Activated T-helper 1 cell treated with anti-CD3 and anti-CD28 coated beads, Interleukin-12 subunit alpha, Interleukin-12 subunit beta, Interleukin-2, Interleukin-4 antibody, amounts not matched to agents 30 ng/mL and 10 ng/mL and 1 ng/mL, durations not matched to agents 14 hours and 24 hours and 36 hours (primary cell): ENCODE data around the gene ARHGAP15. TPM values are rescaled to one million over a fixed set of nuclear protein-coding genes. Genes with fewer than 3 reads are reported as not detected.

ENCODE experiments used
- DNase-seq: peaks from one replicate; pipeline ENCODE4 v3.0.0; 2021; ENCODE audit warnings: low spot score
- H3K27ac Mint-ChIP-seq: one replicate; pipeline ENCODE4 v1.8.0; 2021; ENCODE audit warnings: mild to moderate bottlenecking, mixed read lengths
- H3K27me3 Mint-ChIP-seq: one replicate; pipeline ENCODE4 v1.8.0; 2022; ENCODE audit warnings: mild to moderate bottlenecking, moderate library complexity, mixed read lengths; ENCODE audit not compliant: insufficient read depth
- H3K36me3 Mint-ChIP-seq: one replicate; pipeline ENCODE4 v1.8.0; 2021; ENCODE audit warnings: low read depth, mixed read lengths
- H3K4me1 Mint-ChIP-seq: one replicate; pipeline ENCODE4 v1.8.0; 2021; ENCODE audit warnings: low read depth, mixed read lengths
- H3K4me3 Mint-ChIP-seq: one replicate; pipeline ENCODE4 v1.8.0; 2021; ENCODE audit warnings: mild to moderate bottlenecking, moderate library complexity, mixed read lengths
- H3K9me3 Mint-ChIP-seq: one replicate; pipeline ENCODE4 v1.8.0; 2021; ENCODE audit warnings: mixed read lengths
- intact Hi-C: fragments of 100-400 bp; cut with micrococcal nuclease; formaldehyde crosslinking; loops from one replicate; pipeline ENCODE4 v1.15.1; 2024
- total RNA-seq: library from RNA; stranded (reverse); gene quantifications from 2 replicates; pipeline ENCODE4 v1.2.3, GENCODE V29; 2022

The ARHGAP15 gene
- total RNA-seq, 1 donor from 2014 or later, result 65.3 TPM

GRCh38 chr2:143263066-143263625, 133.9 kb downstream of the ARHGAP15 start:
- peaks cover 64% of the 10 kb centered on the region for H3K4me1 Mint-ChIP-seq
- H3K9me3 Mint-ChIP-seq, result peaks cover 18% of the 10 kb centered on the region
- intact Hi-C loops, result loop anchor here (2.0 to 5.0 kb wide), 2 partner anchors 206 to 1254 kb away; no protein-coding TSS in a partner anchor
- peak overlapping the region; percentile 97 for H3K27ac Mint-ChIP-seq
- DNase-seq, result no peak
- H3K27me3 Mint-ChIP-seq, result no peaks in the 10 kb centered on the region
- peak overlapping the region; percentile 71 for H3K4me3 Mint-ChIP-seq
- peaks cover 26% of the 10 kb centered on the region for H3K36me3 Mint-ChIP-seq

GRCh38 chr2:143264851-143265250, 135.6 kb downstream of the ARHGAP15 start:
- peaks cover 47% of the 10 kb centered on the region for H3K4me1 Mint-ChIP-seq
- intact Hi-C loops, result loop anchor here (5.0 kb wide), 1 partner anchor 1252 kb away; no protein-coding TSS in a partner anchor

GRCh38 chr2:143279672-143280071, 150.5 kb downstream of the ARHGAP15 start:
- H3K27ac Mint-ChIP-seq, result peak overlapping the region; percentile 10
- H3K9me3 Mint-ChIP-seq, result no peaks in the 10 kb centered on the region
- no peaks in the 10 kb centered on the region for H3K27me3 Mint-ChIP-seq
- H3K4me3 Mint-ChIP-seq, result no peak overlapping the region
- intact Hi-C loops, result no loop called here
- H3K36me3 Mint-ChIP-seq, result peaks cover 29% of the 10 kb centered on the region
- DNase-seq, result no peak
- H3K4me1 Mint-ChIP-seq, result peaks cover 59% of the 10 kb centered on the region

More at GRCh38 chr2:143264851-143265250, 135.6 kb downstream of the ARHGAP15 start:
- Mint-ChIP-seq H3K9me3 (peaks cover 18% of the 10 kb centered on the region), H3K27ac (no peak overlapping the region), H3K36me3 (peaks cover 26% of the 10 kb centered on the region), H3K4me3 (no peak overlapping the region), H3K27me3 (no peaks in the 10 kb centered on the region)
- DNase-seq, result no peak

- H3K27me3 Mint-ChIP-seq, result no peaks in the 10 kb centered on the region
- intact Hi-C loops, result no loop called here
- H3K4me3 Mint-ChIP-seq, result no peak overlapping the region
- peaks cover 25% of the 10 kb centered on the region for H3K36me3 Mint-ChIP-seq
- peak overlapping the region; percentile 10 for H3K27ac Mint-ChIP-seq
- peaks cover 59% of the 10 kb centered on the region for H3K4me1 Mint-ChIP-seq
- no peak for DNase-seq
- no peaks in the 10 kb centered on the region for H3K9me3 Mint-ChIP-seq
These were observed 151.0 kb downstream of the ARHGAP15 start for GRCh38 chr2:143280097-143280757.

- no peak overlapping the region for H3K27ac Mint-ChIP-seq
- H3K36me3 Mint-ChIP-seq, result peaks cover 14% of the 10 kb centered on the region
These were observed 153.5 kb downstream of the ARHGAP15 start for GRCh38 chr2:143282684-143283083.

GRCh38 chr2:143284087-143284675, 155.0 kb downstream of the ARHGAP15 start:
- peaks cover 30% of the 10 kb centered on the region for H3K4me1 Mint-ChIP-seq
- DNase-seq, result no peak
- H3K9me3 Mint-ChIP-seq, result no peaks in the 10 kb centered on the region
- H3K4me3 Mint-ChIP-seq, result no peak overlapping the region
- H3K27me3 Mint-ChIP-seq, result no peaks in the 10 kb centered on the region
- peaks cover 14% of the 10 kb centered on the region for H3K36me3 Mint-ChIP-seq
- intact Hi-C loops, result loop anchor here (1.0 kb wide), 2 partner anchors 122 to 250 kb away; no protein-coding TSS in a partner anchor
- no peak overlapping the region for H3K27ac Mint-ChIP-seq

More at GRCh38 chr2:143282684-143283083, 153.5 kb downstream of the ARHGAP15 start:
- no peak for DNase-seq
- Mint-ChIP-seq H3K4me3 (no peak overlapping the region), H3K4me1 (peaks cover 38% of the 10 kb centered on the region), H3K27me3 (no peaks in the 10 kb centered on the region), H3K9me3 (no peaks in the 10 kb centered on the region)
- intact Hi-C loops, result loop anchor here (1.0 kb wide), 1 partner anchor 172 kb away; no protein-coding TSS in a partner anchor

GRCh38 chr2:143289025-143289424, 159.8 kb downstream of the ARHGAP15 start:
- no peak for DNase-seq
- Mint-ChIP-seq H3K4me3 (no peak overlapping the region), H3K27ac (no peak overlapping the region), H3K4me1 (peaks cover 1% of the 10 kb centered on the region), H3K9me3 (no peaks in the 10 kb centered on the region), H3K36me3 (no peaks in the 10 kb centered on the region), H3K27me3 (no peaks in the 10 kb centered on the region)
- intact Hi-C loops, result no loop called here

- H3K27ac Mint-ChIP-seq, result no peak overlapping the region
- H3K4me3 Mint-ChIP-seq, result no peak overlapping the region
- H3K36me3 Mint-ChIP-seq, result peaks cover 1% of the 10 kb centered on the region
- no peaks in the 10 kb centered on the region for H3K9me3 Mint-ChIP-seq
- no peaks in the 10 kb centered on the region for H3K27me3 Mint-ChIP-seq
- DNase-seq, result no peak
- intact Hi-C loops, result no loop called here
- peaks cover 3% of the 10 kb centered on the region for H3K4me1 Mint-ChIP-seq
These were observed 161.0 kb downstream of the ARHGAP15 start for GRCh38 chr2:143290221-143290620.

GRCh38 chr2:143294068-143294467, 164.8 kb downstream of the ARHGAP15 start:
- peaks cover 12% of the 10 kb centered on the region for H3K4me1 Mint-ChIP-seq
- H3K36me3 Mint-ChIP-seq, result peaks cover 5% of the 10 kb centered on the region
- DNase-seq, result no peak
- no peaks in the 10 kb centered on the region for H3K27me3 Mint-ChIP-seq
- H3K27ac Mint-ChIP-seq, result no peak overlapping the region
- intact Hi-C loops, result no loop called here
- no peaks in the 10 kb centered on the region for H3K9me3 Mint-ChIP-seq
- H3K4me3 Mint-ChIP-seq, result no peak overlapping the region

GRCh38 chr2:143296089-143296488, 166.9 kb downstream of the ARHGAP15 start:
- no peak for DNase-seq
- Mint-ChIP-seq H3K9me3 (no peaks in the 10 kb centered on the region), H3K27ac (no peak overlapping the region), H3K27me3 (no peaks in the 10 kb centered on the region), H3K4me3 (no peak overlapping the region), H3K4me1 (peaks cover 18% of the 10 kb centered on the region), H3K36me3 (peaks cover 14% of the 10 kb centered on the region)
- intact Hi-C loops, result no loop called here

GRCh38 chr2:143297182-143297581, 168.0 kb downstream of the ARHGAP15 start:
- peaks cover 15% of the 10 kb centered on the region for H3K36me3 Mint-ChIP-seq
- H3K4me1 Mint-ChIP-seq, result peaks cover 18% of the 10 kb centered on the region
- intact Hi-C loops, result no loop called here
- peak overlapping the region; percentile 46 for H3K27ac Mint-ChIP-seq
- no peak overlapping the region for H3K4me3 Mint-ChIP-seq
- no peaks in the 10 kb centered on the region for H3K27me3 Mint-ChIP-seq
- H3K9me3 Mint-ChIP-seq, result no peaks in the 10 kb centered on the region
- DNase-seq, result no peak

GRCh38 chr2:143300536-143300935, 171.3 kb downstream of the ARHGAP15 start:
- H3K27ac Mint-ChIP-seq, result no peak overlapping the region
- no peak overlapping the region for H3K4me3 Mint-ChIP-seq
- H3K27me3 Mint-ChIP-seq, result no peaks in the 10 kb centered on the region
- H3K9me3 Mint-ChIP-seq, result peaks cover 7% of the 10 kb centered on the region
- peaks cover 32% of the 10 kb centered on the region for H3K36me3 Mint-ChIP-seq
- H3K4me1 Mint-ChIP-seq, result peaks cover 12% of the 10 kb centered on the region
- intact Hi-C loops, result no loop called here
- no peak for DNase-seq

GRCh38 chr2:143311426-143311825, 182.2 kb downstream of the ARHGAP15 start:
- peaks cover 2% of the 10 kb centered on the region for H3K36me3 Mint-ChIP-seq
- H3K4me3 Mint-ChIP-seq, result no peak overlapping the region
- peaks cover 5% of the 10 kb centered on the region for H3K4me1 Mint-ChIP-seq
- H3K9me3 Mint-ChIP-seq, result no peaks in the 10 kb centered on the region
- H3K27ac Mint-ChIP-seq, result no peak overlapping the region
- DNase-seq, result no peak
- intact Hi-C loops, result no loop called here
- no peaks in the 10 kb centered on the region for H3K27me3 Mint-ChIP-seq
